Measurements from ENCODE around the gene CDK15. TPM values are rescaled to one million over a fixed set of nuclear protein-coding genes. Genes with fewer than 3 reads are reported as not detected.

Gene CDK15
- total RNA-seq, 1 donor from 2014 or later, result 3.6 TPM

- Mint-ChIP-seq H3K4me3 (ENCODE audit: unreplicated experiment) (no peak overlapping the region), H3K9me3 (ENCODE audit: low read depth) (no peaks in the 10 kb centered on the region), H3K4me1 (ENCODE audit: low read depth) (peaks cover 26% of the 10 kb centered on the region), H3K27ac (ENCODE audit: unreplicated experiment) (no peak overlapping the region), H3K36me3 (ENCODE audit: low read depth) (no peaks in the 10 kb centered on the region), H3K27me3 (ENCODE audit: low read depth) (no peaks in the 10 kb centered on the region)
- TF ChIP-seq CTCF (IDR thresholded peaks at IDR 0.05), result no peak
- DNase-seq (ENCODE audit: low spot score), result no peak
These were observed 10.6 kb downstream of the CDK15 start for GRCh38 chr2:201816657-201817575.

GRCh38 chr2:201820383-201821007, 14.2 kb downstream of the CDK15 start:
- Mint-ChIP-seq H3K27ac (ENCODE audit: unreplicated experiment) (peak overlapping the region; percentile 20), H3K36me3 (ENCODE audit: low read depth) (peaks cover under 1% of the 10 kb centered on the region), H3K4me3 (ENCODE audit: unreplicated experiment) (no peak overlapping the region), H3K27me3 (ENCODE audit: low read depth) (no peaks in the 10 kb centered on the region), H3K9me3 (ENCODE audit: low read depth) (no peaks in the 10 kb centered on the region), H3K4me1 (ENCODE audit: low read depth) (peaks cover 45% of the 10 kb centered on the region)
- no peak for DNase-seq (ENCODE audit: low spot score)
- TF ChIP-seq CTCF (IDR thresholded peaks at IDR 0.05), result no peak

- peaks cover 4% of the 10 kb centered on the region for H3K9me3 Mint-ChIP-seq (ENCODE audit: low read depth)
These were observed 14.7 kb downstream of the CDK15 start for GRCh38 chr2:201821080-201821479.

GRCh38 chr2:201824212-201824611, 17.9 kb downstream of the CDK15 start:
- Mint-ChIP-seq H3K4me1 (ENCODE audit: low read depth) (peaks cover 56% of the 10 kb centered on the region), H3K4me3 (ENCODE audit: unreplicated experiment) (no peak overlapping the region), H3K9me3 (ENCODE audit: low read depth) (peaks cover 12% of the 10 kb centered on the region), H3K27me3 (ENCODE audit: low read depth) (no peaks in the 10 kb centered on the region), H3K27ac (ENCODE audit: unreplicated experiment) (no peak overlapping the region), H3K36me3 (ENCODE audit: low read depth) (peaks cover 2% of the 10 kb centered on the region)
- no peak for DNase-seq (ENCODE audit: low spot score)
- no peak for TF ChIP-seq CTCF (IDR thresholded peaks at IDR 0.05)

More at GRCh38 chr2:201821080-201821479, 14.7 kb downstream of the CDK15 start:
- no peak for TF ChIP-seq CTCF (IDR thresholded peaks at IDR 0.05)
- Mint-ChIP-seq H3K27me3 (ENCODE audit: low read depth) (no peaks in the 10 kb centered on the region), H3K27ac (ENCODE audit: unreplicated experiment) (no peak overlapping the region), H3K36me3 (ENCODE audit: low read depth) (peaks cover 2% of the 10 kb centered on the region), H3K4me1 (ENCODE audit: low read depth) (peaks cover 49% of the 10 kb centered on the region), H3K4me3 (ENCODE audit: unreplicated experiment) (no peak overlapping the region)
- no peak for DNase-seq (ENCODE audit: low spot score)

GRCh38 chr2:201827621-201828020, 21.3 kb downstream of the CDK15 start:
- H3K4me1 Mint-ChIP-seq (ENCODE audit: low read depth), result peaks cover 70% of the 10 kb centered on the region
- TF ChIP-seq CTCF (IDR thresholded peaks at IDR 0.05), result no peak
- H3K27ac Mint-ChIP-seq (ENCODE audit: unreplicated experiment), result no peak overlapping the region
- H3K27me3 Mint-ChIP-seq (ENCODE audit: low read depth), result no peaks in the 10 kb centered on the region
- no peak for DNase-seq (ENCODE audit: low spot score)
- no peak overlapping the region for H3K4me3 Mint-ChIP-seq (ENCODE audit: unreplicated experiment)
- H3K36me3 Mint-ChIP-seq (ENCODE audit: low read depth), result peaks cover 2% of the 10 kb centered on the region
- peaks cover 15% of the 10 kb centered on the region for H3K9me3 Mint-ChIP-seq (ENCODE audit: low read depth)

Data from chondrocyte (in vitro differentiated cells).